Natural killer cell treated with Interleukin-12 subunit alpha and Interleukin-12 subunit beta and Interleukin-15 and Interleukin-18, amount 100 ng/mL, for 72 hours (primary cell): Measurements from ENCODE around the gene POLR2J3. TPM values are rescaled to one million over a fixed set of nuclear protein-coding genes. Genes with fewer than 3 reads are reported as not detected.
A peak's percentile ranks its signal among the peaks of the same experiment; 100 is the strongest.
"Not testable (repeated sequence)": the region's sequence is repeated elsewhere in the genome, so short reads cannot be mapped to it uniquely, and the experiment has no call there.

ENCODE experiments used
- ATAC-seq, 2 donors: fragments of 150-1000 bp; cut with Tn5 transposase in 1 of 2; sonication (Bioruptor Pico), chemical (Tn5 transposase) in 1 of 2; 2 replicates each; pipeline ENCODE4 v1.10.0; 2021
- DNase-seq: peaks from one replicate; pipeline ENCODE4 v3.0.0; 2022; ENCODE audit warnings: low spot score
- H3K27ac Mint-ChIP-seq, 2 donors: 1 replicate in 1 of 2; 2 replicates in 1 of 2; pipeline ENCODE4 v1.8.0; 2022; ENCODE audit warnings: mixed read lengths in 2 of 2, mild to moderate bottlenecking in 1 of 2, moderate library complexity in 1 of 2
- H3K27me3 Mint-ChIP-seq, 2 donors: 1 replicate in 1 of 2; 2 replicates in 1 of 2; pipeline ENCODE4 v1.8.0; 2022; ENCODE audit warnings: mixed read lengths in 2 of 2
- H3K36me3 Mint-ChIP-seq: one replicate; pipeline ENCODE4 v1.8.0; 2022; ENCODE audit warnings: mixed read lengths
- H3K4me1 Mint-ChIP-seq, 2 donors: 1 replicate in 1 of 2; 2 replicates in 1 of 2; pipeline ENCODE4 v1.8.0; 2022; ENCODE audit warnings: low read depth in 2 of 2, mixed read lengths in 2 of 2, mild to moderate bottlenecking in 1 of 2
- H3K4me3 Mint-ChIP-seq: one replicate; pipeline ENCODE4 v1.8.0; 2022; ENCODE audit warnings: mixed read lengths
- H3K9me3 Mint-ChIP-seq: 2 replicates; pipeline ENCODE4 v1.8.0; 2022; ENCODE audit warnings: mixed read lengths
- total RNA-seq, 2 donors: library from RNA; stranded (reverse); gene quantifications; one replicate each; pipeline ENCODE4 v1.2.3, GENCODE V29; 2022

The POLR2J3 gene
- total RNA-seq, 2 donors from 2014 or later: 54.0 to 155 TPM

DNA sequence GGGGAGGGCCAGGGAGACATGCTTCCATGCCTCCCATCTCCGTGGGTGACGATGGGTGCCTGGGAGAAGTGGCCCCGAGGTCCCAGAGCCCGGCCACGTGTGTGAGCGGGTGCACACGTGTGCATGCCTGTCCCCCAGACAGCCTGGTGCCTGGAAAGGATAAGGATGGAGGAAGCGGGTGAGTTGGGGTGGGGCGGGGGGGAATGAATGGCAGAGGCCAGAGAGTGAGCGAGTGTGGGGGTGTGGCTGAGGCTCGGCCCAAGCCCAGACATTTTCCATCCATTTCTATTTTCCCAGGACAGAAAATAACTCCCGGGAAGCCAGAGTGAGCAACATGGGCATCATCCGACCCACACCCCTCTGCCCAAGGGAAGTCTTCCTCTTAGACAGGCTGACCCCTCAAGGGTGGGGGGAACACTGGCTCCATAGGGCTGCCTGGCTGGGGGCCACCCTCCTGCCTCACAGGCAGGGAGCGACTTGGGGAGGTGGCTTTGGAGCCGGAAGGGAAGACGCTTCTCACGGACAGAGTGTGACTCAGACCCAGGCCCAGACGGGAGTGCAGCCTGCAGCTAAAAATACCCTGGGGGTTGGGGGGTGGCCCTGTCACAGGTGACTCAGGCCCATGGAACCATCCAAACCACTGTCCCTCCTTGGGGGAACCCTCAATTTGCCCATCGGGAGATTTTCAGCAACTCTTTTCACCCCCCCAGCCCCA lies 32.2 kb upstream of the POLR2J3 start:
- H3K27me3 Mint-ChIP-seq, H3K9me3 Mint-ChIP-seq, H3K4me1 Mint-ChIP-seq, H3K36me3 Mint-ChIP-seq, H3K4me3 Mint-ChIP-seq, DNase-seq, H3K27ac Mint-ChIP-seq: not testable (repeated sequence)
- ATAC-seq: peak in 1 of 2 donors; percentile 1

DNA sequence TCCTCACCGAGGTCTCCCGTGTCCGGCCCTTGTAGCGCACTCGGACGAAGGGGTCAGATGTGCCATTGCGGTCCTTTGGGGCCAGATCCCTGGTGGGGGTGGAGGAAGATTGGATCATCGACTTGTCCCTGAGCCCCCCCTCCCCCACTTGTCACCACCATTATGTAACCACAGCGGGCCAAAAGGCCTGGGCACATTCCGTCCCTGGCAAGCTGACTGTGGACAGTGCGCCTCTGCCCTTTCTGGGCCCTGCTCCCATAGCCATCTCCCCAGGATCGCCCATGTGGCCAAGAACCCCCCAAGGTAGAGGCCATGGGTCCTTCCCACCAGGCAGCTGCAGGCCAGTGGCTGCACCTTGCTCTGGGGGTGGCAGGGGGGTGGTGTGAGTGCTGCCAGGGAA lies 29.9 kb upstream of the POLR2J3 start:
- H3K4me3 Mint-ChIP-seq, H3K27ac Mint-ChIP-seq, H3K36me3 Mint-ChIP-seq, H3K9me3 Mint-ChIP-seq, DNase-seq, H3K4me1 Mint-ChIP-seq, H3K27me3 Mint-ChIP-seq: not testable (repeated sequence)
- ATAC-seq: peak; percentile 14 to 16

DNA sequence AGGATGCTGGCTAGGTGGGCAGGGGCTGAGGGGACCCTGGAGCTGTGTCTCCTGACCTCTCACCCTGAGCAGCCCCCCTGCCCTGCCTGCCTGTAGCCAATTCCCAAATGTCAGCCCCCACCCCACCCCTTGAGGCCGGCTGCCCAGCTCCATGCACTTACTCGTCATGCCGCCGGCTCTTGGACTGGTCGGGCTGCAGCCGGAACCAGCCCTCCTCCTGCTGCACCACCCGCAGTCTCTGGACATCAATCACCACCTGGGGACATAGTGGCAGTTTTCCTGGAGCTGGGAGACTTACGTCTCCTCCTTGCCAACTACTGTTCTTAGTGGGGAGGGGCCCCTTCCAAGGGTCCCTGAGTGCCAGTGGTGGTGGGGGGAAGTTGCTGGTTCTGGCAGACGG lies 27.3 kb upstream of the POLR2J3 start:
- not testable (repeated sequence) for ATAC-seq, H3K36me3 Mint-ChIP-seq, H3K27me3 Mint-ChIP-seq, DNase-seq, H3K27ac Mint-ChIP-seq, H3K9me3 Mint-ChIP-seq, H3K4me3 Mint-ChIP-seq, H3K4me1 Mint-ChIP-seq

DNA sequence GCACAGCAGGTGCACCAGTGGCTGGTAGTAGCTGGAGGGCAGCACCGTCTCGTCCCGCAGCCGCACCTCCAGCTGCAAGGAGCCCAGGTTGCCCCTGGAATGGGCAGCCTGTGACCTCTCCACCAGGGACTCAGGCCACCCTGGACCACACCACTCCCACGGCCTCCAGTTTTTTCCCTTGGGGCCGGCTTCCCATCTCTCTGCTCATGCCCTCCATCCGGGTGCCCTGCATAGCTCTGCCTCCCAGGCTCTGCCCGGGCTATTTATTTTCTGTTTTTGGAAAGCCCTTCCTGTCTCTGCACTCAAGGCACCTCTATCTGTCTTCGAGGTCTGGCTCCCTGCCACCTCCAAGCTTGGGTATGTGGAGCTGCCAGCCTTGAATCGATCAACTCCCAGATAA lies 23.7 kb upstream of the POLR2J3 start:
- not testable (repeated sequence) for H3K9me3 Mint-ChIP-seq, H3K4me3 Mint-ChIP-seq, H3K27me3 Mint-ChIP-seq, DNase-seq, ATAC-seq, H3K4me1 Mint-ChIP-seq, H3K27ac Mint-ChIP-seq, H3K36me3 Mint-ChIP-seq

DNA sequence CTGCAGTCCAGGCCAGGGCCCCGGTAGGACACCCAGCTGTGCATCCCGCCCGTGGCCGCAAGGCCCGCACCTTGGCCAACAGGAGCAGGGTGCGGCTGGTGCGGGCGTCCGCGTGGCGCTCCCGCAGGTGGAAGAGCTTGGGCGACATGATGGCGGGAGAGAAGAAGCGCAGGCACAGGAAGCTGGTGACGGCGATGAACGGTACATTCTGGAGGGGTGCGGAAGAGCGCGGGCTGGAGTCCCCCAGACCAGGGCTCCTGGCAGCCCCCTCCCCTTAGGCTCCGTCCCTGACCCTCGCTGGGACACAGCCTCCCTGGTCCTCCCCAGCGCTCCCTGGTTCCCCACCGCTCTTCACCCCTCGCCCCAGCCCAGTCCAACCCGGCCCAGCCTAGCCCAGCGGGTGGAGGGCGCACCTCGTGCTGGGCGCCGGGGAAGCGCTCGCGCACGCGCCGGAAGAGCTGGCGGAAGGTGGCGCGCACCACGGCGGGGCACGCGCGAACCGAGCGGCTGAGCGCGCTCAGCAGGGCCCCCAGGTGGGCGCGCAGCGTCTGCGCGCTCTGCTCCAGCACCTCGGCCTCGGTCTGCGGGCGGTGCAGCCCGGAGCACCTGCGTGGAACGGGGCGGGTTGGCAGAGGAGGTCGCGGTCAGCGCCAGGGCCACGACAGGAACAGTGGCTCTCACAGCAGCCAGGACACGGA lies 21.4 kb upstream of the POLR2J3 start:
- not testable (repeated sequence) for H3K9me3 Mint-ChIP-seq, H3K4me1 Mint-ChIP-seq, H3K27me3 Mint-ChIP-seq, DNase-seq, H3K36me3 Mint-ChIP-seq, H3K4me3 Mint-ChIP-seq, H3K27ac Mint-ChIP-seq
- ATAC-seq: peak; percentile 80 to 83

DNA sequence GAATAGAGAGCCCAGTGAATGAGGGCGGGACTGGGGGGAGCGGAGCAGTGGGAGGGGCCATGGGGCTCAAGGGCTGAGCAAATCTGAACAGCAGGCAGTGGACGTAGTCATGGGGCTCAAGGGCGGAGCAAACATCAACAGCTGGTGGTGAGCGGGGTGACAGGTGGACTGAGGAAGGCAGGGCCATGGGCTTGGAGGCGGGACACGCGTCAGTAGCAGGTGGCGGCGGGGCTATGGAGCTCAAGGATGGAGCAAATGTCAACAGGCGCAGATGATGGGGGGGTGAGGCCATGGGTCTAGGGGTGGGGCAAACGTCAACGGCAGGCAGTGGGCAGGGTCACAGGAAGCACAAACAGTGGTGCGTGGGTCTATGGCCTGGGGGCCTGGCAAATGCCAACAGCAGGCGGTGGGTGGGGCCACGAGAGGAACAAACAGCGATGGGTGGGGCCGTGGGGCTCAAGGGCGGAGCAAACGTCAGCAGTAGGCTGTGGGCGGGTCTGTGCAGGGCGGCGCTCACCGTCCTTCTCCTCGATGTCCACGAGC lies 20.2 kb upstream of the POLR2J3 start:
- DNase-seq (peak; percentile 31), ATAC-seq (peak; percentile 74 to 76)
- H3K4me1 Mint-ChIP-seq, H3K27ac Mint-ChIP-seq, H3K4me3 Mint-ChIP-seq, H3K36me3 Mint-ChIP-seq, H3K27me3 Mint-ChIP-seq, H3K9me3 Mint-ChIP-seq: not testable (repeated sequence)

DNA sequence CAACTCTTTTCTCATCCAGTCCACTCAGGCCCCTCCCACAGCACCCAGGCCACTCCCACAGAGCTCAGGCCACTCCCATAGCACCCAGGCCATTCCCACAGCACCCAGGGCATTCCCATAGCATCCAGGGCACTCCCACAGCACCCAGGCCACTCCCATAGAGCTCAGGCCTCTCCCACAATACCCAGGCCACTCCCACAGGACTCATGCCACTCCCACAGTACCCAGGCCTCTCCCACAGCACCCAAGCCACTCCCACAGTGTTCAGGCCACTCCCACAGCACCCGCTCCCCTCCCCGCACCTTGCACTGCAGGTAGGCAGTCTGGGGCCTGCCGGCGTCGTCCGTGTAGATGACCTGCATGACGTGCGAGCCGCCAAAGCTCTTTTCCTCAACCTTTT lies 17.5 kb upstream of the POLR2J3 start:
- peak; percentile 58 to 78 for ATAC-seq
- not testable (repeated sequence) for H3K27ac Mint-ChIP-seq, DNase-seq, H3K27me3 Mint-ChIP-seq, H3K4me1 Mint-ChIP-seq, H3K9me3 Mint-ChIP-seq, H3K36me3 Mint-ChIP-seq, H3K4me3 Mint-ChIP-seq

DNA sequence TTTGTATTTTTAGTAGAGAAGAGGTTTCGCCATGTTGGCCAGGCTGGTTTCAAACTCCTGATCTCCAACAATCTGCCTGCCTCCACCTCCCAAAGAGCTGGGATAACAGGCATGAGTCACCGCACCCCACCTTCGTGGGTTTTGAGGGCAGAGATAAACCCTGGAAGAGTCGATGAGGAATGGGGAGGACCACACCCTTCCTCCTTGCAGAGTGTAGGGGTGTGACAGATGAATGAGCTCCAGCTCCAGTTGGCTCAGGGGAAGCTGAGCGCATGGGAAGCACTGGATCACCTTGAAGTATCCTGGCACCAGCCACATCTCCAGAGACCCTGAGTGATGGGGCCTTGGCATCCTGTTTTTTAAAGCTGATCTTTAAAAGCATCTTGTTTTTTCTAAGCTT lies 11.1 kb upstream of the POLR2J3 start:
- not testable (repeated sequence) for H3K4me1 Mint-ChIP-seq, H3K4me3 Mint-ChIP-seq, H3K9me3 Mint-ChIP-seq, H3K36me3 Mint-ChIP-seq, H3K27me3 Mint-ChIP-seq, ATAC-seq, H3K27ac Mint-ChIP-seq, DNase-seq

DNA sequence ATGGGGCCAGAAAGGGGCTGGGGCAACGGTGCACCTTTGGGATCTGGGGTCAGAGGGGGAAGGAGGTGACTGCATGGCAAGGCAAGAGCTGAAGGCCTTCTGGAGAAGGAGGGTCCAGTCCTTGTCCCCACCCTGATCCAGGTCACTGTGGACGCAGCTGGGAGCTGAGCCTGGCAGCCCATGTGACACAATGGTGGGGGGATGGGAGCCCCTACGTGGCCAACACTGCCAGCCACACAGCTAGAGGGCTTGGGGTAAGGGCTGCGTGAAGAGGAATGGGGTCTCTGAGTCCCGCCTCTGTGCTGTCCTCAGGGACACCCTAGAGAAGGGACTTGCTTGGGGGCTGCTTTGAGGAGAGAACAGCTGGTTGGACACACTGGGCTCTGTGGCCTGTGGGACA lies 9.3 kb upstream of the POLR2J3 start:
- not testable (repeated sequence) for H3K4me1 Mint-ChIP-seq, H3K4me3 Mint-ChIP-seq, H3K36me3 Mint-ChIP-seq, H3K27me3 Mint-ChIP-seq, H3K9me3 Mint-ChIP-seq, DNase-seq, H3K27ac Mint-ChIP-seq, ATAC-seq

DNA sequence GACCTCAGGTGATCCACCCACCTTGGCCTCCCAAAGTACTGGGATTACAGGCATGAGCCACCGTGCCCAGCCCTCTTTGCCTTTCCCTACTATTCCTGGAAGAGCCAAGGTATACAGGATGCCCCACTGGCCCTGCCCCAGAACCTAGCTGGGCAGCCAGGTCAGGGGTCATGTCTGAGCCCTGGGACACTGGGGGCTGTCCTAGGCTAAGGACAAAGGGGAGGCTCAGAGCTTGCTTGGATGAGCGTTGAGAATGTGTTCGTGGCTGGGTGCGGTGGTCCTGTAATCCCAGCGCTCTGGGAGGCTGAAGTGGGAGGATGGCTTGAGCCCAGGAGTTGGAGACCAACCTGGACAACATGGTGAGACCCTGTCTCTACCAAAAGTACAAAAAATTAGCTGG lies 6.1 kb upstream of the POLR2J3 start:
- DNase-seq (peak; percentile 49), ATAC-seq (peak; percentile 29 to 32)
- H3K27me3 Mint-ChIP-seq, H3K4me3 Mint-ChIP-seq, H3K4me1 Mint-ChIP-seq, H3K27ac Mint-ChIP-seq, H3K36me3 Mint-ChIP-seq, H3K9me3 Mint-ChIP-seq: not testable (repeated sequence)

DNA sequence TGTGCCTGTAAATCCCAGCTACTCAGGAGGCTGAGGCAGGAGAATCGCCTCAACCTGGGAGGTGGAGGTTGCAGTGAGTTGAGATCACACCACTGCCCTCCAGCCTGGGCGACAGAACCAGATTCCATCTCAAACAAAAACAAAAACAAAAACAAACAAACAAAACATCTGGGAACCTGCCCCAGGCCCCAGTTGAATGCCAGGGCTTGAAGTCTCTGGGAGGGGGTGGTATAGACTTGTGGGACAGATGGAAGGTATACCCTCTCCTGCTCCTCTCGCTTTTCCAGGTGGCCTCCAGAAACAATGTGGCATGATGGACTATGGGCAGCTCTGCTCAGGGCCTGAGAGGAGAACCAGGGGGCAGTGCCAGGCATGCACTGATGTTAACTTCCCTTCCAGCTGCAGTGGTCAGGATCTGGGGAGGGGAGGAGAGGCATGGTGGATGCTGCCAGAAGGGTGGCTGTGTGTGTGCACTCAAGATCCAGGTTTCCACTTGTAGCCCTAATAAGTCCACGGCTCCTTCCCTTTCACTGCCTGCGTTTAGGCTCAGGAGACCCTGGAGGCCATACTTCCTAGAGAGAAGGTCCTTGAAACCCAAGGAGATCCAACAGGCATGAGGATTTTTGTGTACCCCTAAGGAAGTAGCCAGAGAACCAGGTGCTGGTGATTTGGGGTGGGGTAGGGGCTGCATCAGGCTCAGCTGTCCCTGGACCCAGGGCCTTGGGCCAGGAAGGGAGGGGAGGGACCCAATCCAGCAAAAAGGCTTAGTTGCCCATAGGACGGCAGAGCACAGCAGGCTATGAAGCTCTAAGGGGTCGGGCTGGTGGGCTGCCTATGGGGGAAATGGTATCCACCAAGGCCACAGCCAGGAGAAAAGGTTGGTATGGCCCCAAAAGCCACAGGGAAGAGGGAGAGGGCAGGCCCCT lies 5.2 kb upstream of the POLR2J3 start:
- not testable (repeated sequence) for H3K36me3 Mint-ChIP-seq, H3K27ac Mint-ChIP-seq, H3K9me3 Mint-ChIP-seq, H3K27me3 Mint-ChIP-seq, H3K4me1 Mint-ChIP-seq, H3K4me3 Mint-ChIP-seq
- ATAC-seq: peak in 1 of 2 donors; percentile 6
- peak; percentile 44 for DNase-seq

DNA sequence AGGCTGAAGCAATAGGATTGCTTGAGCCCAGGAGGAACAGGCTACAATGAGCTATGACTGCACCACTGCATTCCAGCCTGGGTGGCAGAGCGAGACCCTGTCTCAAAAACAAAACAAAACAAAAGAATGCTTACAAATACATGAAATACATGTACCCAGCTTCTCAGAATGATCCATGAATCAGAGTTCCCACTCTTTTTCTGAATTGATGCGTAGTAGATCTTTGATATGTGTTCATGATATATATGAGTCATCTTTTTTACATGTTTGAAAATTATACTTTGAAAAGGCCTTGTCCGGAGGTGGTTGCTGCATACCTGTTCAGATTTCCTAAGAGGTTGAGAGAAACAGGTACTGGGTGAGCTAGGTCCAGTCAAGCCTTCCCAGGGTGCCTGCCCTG lies 4.0 kb upstream of the POLR2J3 start:
- H3K4me1 Mint-ChIP-seq, DNase-seq, H3K27me3 Mint-ChIP-seq, H3K4me3 Mint-ChIP-seq, ATAC-seq, H3K36me3 Mint-ChIP-seq, H3K27ac Mint-ChIP-seq, H3K9me3 Mint-ChIP-seq: not testable (repeated sequence)

DNA sequence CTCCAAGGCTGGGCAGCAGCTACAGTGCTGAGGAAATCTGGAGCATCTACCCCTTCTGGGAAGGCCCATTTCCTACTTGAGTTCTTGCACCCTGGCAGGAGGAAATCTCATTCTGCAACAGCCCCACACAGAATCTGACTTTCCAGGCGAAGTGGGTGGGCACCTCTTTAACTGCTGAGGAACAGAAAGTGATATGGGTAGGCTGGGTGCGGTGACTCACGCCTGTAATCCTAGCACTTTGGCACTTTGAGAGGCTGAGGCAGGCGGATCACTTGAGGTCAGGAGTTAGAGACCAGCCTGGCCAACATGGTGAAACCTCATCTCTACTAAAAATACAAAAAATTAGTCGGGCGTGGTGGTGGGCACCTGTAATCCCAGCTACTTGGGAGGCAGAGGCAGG lies 2.2 kb upstream of the POLR2J3 start:
- H3K4me3 Mint-ChIP-seq, DNase-seq, H3K9me3 Mint-ChIP-seq, H3K27me3 Mint-ChIP-seq, H3K4me1 Mint-ChIP-seq, H3K27ac Mint-ChIP-seq, H3K36me3 Mint-ChIP-seq, ATAC-seq: not testable (repeated sequence)

DNA sequence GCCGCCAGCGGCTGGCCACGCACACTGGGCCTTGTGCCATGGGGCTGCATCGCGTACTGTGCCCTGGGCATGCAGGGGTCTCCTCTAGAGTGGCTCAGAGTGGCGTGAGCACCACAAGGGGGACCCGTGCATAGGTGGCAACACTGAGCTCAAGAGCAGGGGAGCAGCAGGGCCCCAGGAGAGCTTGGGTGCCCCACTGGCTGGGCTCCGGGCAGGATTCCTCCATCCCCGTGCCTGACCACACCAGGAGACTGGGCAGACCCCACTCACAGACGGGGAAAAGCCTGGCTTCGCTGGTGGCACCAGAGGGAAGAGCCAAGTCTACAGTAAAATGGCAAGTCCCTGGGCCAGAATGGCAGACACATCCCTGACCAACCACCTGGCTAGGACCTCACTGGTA lies 3.8 kb downstream of the POLR2J3 start:
- H3K4me3 Mint-ChIP-seq, H3K9me3 Mint-ChIP-seq, ATAC-seq, H3K27me3 Mint-ChIP-seq, H3K36me3 Mint-ChIP-seq, H3K27ac Mint-ChIP-seq, H3K4me1 Mint-ChIP-seq, DNase-seq: not testable (repeated sequence)
